Measurements from ENCODE around the gene CISD3.
A peak's percentile ranks its signal among the peaks of the same experiment; 100 is the strongest.

The CISD3 gene

GRCh38 chr17:38729886-38730525, at the start of gene CISD3:
Gene CISD3, plus strand, starts transcription at chr17:38730341. Its CDS starts 18 bp downstream, at chr17:38730359.
- no peak for TF ChIP-seq CTCF (IDR thresholded peaks at IDR 0.05; ENCODE audit: insufficient read depth, low read length, poor library complexity, severe bottlenecking)
- peak; percentile 92 for DNase-seq (ENCODE audit: extremely low read depth, insufficient read length)
- peak within 1 kb of the TSS; percentile 83 for H3K4me3 ChIP-seq (replicated peaks; ENCODE audit: low read depth, low read length)
- H3K27me3 ChIP-seq (replicated peaks; ENCODE audit: control insufficient read depth, insufficient read depth, low read length): no peaks in the 10 kb centered on the region
- H3K36me3 ChIP-seq (ENCODE audit: control insufficient read depth, insufficient read depth, low read length): no peaks in the 10 kb centered on the region; the same call in none of the 2 replicates

GRCh38 chr17:38681096-38681495, 49.0 kb upstream of the CISD3 start:
- no peak overlapping the region for H3K4me3 ChIP-seq (replicated peaks; ENCODE audit: low read depth, low read length)
- no peak for DNase-seq (ENCODE audit: extremely low read depth, insufficient read length)
- TF ChIP-seq CTCF (IDR thresholded peaks at IDR 0.05; ENCODE audit: insufficient read depth, low read length, poor library complexity, severe bottlenecking): no peak
- no peaks in the 10 kb centered on the region for H3K36me3 ChIP-seq (ENCODE audit: control insufficient read depth, insufficient read depth, low read length)
- H3K27me3 ChIP-seq (replicated peaks; ENCODE audit: control insufficient read depth, insufficient read depth, low read length): no peaks in the 10 kb centered on the region

- Histone ChIP-seq H3K27me3 (replicated peaks; ENCODE audit: control insufficient read depth, insufficient read depth, low read length) (no peaks in the 10 kb centered on the region), H3K4me3 (replicated peaks; ENCODE audit: low read depth, low read length) (no peak overlapping the region), H3K36me3 (ENCODE audit: control insufficient read depth, insufficient read depth, low read length) (no peaks in the 10 kb centered on the region)
- no peak for TF ChIP-seq CTCF (IDR thresholded peaks at IDR 0.05; ENCODE audit: insufficient read depth, low read length, poor library complexity, severe bottlenecking)
- no peak for DNase-seq (ENCODE audit: extremely low read depth, insufficient read length)
Observed at GRCh38 chr17:38685491-38685890, 44.6 kb upstream of the CISD3 start.

- Histone ChIP-seq H3K36me3 (ENCODE audit: control insufficient read depth, insufficient read depth, low read length) (no peaks in the 10 kb centered on the region), H3K4me3 (replicated peaks; ENCODE audit: low read depth, low read length) (no peak overlapping the region), H3K27me3 (replicated peaks; ENCODE audit: control insufficient read depth, insufficient read depth, low read length) (no peaks in the 10 kb centered on the region)
- DNase-seq (ENCODE audit: extremely low read depth, insufficient read length): no peak
- TF ChIP-seq CTCF (IDR thresholded peaks at IDR 0.05; ENCODE audit: insufficient read depth, low read length, poor library complexity, severe bottlenecking): no peak
Observed at GRCh38 chr17:38687286-38687685, 42.9 kb upstream of the CISD3 start.

- H3K4me3 ChIP-seq (replicated peaks; ENCODE audit: low read depth, low read length): no peak overlapping the region
- TF ChIP-seq CTCF (IDR thresholded peaks at IDR 0.05; ENCODE audit: insufficient read depth, low read length, poor library complexity, severe bottlenecking): no peak
- H3K36me3 ChIP-seq (ENCODE audit: control insufficient read depth, insufficient read depth, low read length): no peaks in the 10 kb centered on the region
- DNase-seq (ENCODE audit: extremely low read depth, insufficient read length): no peak
- H3K27me3 ChIP-seq (replicated peaks; ENCODE audit: control insufficient read depth, insufficient read depth, low read length): no peaks in the 10 kb centered on the region
Observed at GRCh38 chr17:38690386-38690785, 39.8 kb upstream of the CISD3 start.

GRCh38 chr17:38691154-38691553, 39.0 kb upstream of the CISD3 start:
- no peak for TF ChIP-seq CTCF (IDR thresholded peaks at IDR 0.05; ENCODE audit: insufficient read depth, low read length, poor library complexity, severe bottlenecking)
- no peak for DNase-seq (ENCODE audit: extremely low read depth, insufficient read length)
- H3K36me3 ChIP-seq (ENCODE audit: control insufficient read depth, insufficient read depth, low read length): no peaks in the 10 kb centered on the region
- no peaks in the 10 kb centered on the region for H3K27me3 ChIP-seq (replicated peaks; ENCODE audit: control insufficient read depth, insufficient read depth, low read length)
- no peak overlapping the region for H3K4me3 ChIP-seq (replicated peaks; ENCODE audit: low read depth, low read length)
